ENCODE measurements around the gene HDAC4. TPM values are rescaled to one million over a fixed set of nuclear protein-coding genes. Genes with fewer than 3 reads are reported as not detected.

The HDAC4 gene
- total RNA-seq, 1 experiment from 2014 or later = 40.1 TPM

DNA sequence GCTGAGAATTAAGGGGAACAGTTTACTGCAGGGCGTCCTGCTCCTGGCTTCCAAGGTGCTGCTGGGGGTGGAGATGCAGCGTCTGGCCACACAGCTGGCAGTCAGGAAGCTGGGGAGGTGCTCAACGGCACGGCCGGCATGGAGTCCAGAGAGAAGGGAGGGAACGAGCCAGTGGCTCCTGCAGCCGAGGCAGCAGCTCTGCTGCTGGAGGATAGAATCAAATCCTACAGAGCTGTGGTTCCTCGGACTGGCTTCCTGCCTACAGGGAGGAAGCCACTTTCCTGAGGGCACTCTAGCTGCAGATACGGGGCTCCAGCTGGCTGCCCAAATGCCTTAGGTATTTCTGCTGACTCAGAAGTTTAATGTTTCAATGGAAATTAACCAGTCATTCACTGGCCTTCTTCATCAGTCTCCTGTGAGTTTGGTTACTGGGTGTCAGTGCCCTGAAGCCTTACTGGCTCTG lies 286.7 kb downstream of the HDAC4 start:
- intact Hi-C loops (cut with micrococcal nuclease; ENCODE audit: unreplicated experiment) = no loop called here
- no peaks in the 10 kb centered on the region for H3K4me1 ChIP-seq (ENCODE audit: control insufficient read depth, insufficient read depth, low read length)
- POLR2A ChIA-PET = no interaction called here
- H3K4me3 ChIP-seq (ENCODE audit: low read depth in 2 of 2, low read length in 2 of 2) = no peak overlapping the region
- H3K36me3 ChIP-seq (ENCODE audit: control insufficient read depth, insufficient read depth, low read length) = no peaks in the 10 kb centered on the region
- no peak overlapping the region for H3K27ac ChIP-seq (ENCODE audit: low read length)
- no TSS peak for BruUV-seq (replicated peaks)
- CTCF ChIA-PET = no interaction called here
- no peaks in the 10 kb centered on the region for H3K27me3 ChIP-seq (ENCODE audit: control insufficient read depth, insufficient read depth, low read length)
- in situ Hi-C loops (cut with HindIII; ENCODE audit: low pct_unique_long_range_greater_than_20kb, low sequenced_read_pairs) = no loop called here
- DNase-seq (ENCODE audit: low read depth, low spot score) (no peak), ATAC-seq (no peak)
- no peaks in the 10 kb centered on the region for H3K9me3 ChIP-seq (ENCODE audit: control insufficient read depth, insufficient read depth, low read depth, low read length)
- no peak for TF ChIP-seq POLR2AphosphoS5 (IDR thresholded peaks at IDR 0.05; ENCODE audit: low read depth, low read length)
- TF ChIP-seq TCF7L2 (IDR thresholded peaks at IDR 0.05; ENCODE audit: low read depth, low read length) = no peak
- TF ChIP-seq CTCF (IDR thresholded peaks at IDR 0.05) = no peak
- TF ChIP-seq, protein P1, sequence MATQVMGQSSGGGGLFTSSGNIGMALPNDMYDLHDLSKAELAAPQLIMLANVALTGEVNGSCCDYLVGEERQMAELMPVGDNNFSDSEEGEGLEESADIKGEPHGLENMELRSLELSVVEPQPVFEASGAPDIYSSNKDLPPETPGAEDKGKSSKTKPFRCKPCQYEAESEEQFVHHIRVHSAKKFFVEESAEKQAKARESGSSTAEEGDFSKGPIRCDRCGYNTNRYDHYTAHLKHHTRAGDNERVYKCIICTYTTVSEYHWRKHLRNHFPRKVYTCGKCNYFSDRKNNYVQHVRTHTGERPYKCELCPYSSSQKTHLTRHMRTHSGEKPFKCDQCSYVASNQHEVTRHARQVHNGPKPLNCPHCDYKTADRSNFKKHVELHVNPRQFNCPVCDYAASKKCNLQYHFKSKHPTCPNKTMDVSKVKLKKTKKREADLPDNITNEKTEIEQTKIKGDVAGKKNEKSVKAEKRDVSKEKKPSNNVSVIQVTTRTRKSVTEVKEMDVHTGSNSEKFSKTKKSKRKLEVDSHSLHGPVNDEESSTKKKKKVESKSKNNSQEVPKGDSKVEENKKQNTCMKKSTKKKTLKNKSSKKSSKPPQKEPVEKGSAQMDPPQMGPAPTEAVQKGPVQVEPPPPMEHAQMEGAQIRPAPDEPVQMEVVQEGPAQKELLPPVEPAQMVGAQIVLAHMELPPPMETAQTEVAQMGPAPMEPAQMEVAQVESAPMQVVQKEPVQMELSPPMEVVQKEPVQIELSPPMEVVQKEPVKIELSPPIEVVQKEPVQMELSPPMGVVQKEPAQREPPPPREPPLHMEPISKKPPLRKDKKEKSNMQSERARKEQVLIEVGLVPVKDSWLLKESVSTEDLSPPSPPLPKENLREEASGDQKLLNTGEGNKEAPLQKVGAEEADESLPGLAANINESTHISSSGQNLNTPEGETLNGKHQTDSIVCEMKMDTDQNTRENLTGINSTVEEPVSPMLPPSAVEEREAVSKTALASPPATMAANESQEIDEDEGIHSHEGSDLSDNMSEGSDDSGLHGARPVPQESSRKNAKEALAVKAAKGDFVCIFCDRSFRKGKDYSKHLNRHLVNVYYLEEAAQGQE (IDR thresholded peaks at IDR 0.05; ENCODE audit: insufficient read depth in 1 of 2, low read depth in 2 of 2, low read length in 1 of 2) = no peak
- TF ChIP-seq SIN3A (IDR thresholded peaks at IDR 0.05; ENCODE audit: borderline replicate concordance, insufficient read depth, low read depth, low read length) = no peak

GRCh38 chr2:239113615-239114014 lies 287.2 kb downstream of the HDAC4 start:
- Histone ChIP-seq H3K4me1 (ENCODE audit: control insufficient read depth, insufficient read depth, low read length) (no peaks in the 10 kb centered on the region), H3K4me3 (ENCODE audit: low read depth in 2 of 2, low read length in 2 of 2) (no peak overlapping the region), H3K9me3 (ENCODE audit: control insufficient read depth, insufficient read depth, low read depth, low read length) (no peaks in the 10 kb centered on the region), H3K36me3 (ENCODE audit: control insufficient read depth, insufficient read depth, low read length) (no peaks in the 10 kb centered on the region), H3K27me3 (ENCODE audit: control insufficient read depth, insufficient read depth, low read length) (no peaks in the 10 kb centered on the region), H3K27ac (ENCODE audit: low read length) (no peak overlapping the region)
- no peak for TF ChIP-seq POLR2AphosphoS5 (IDR thresholded peaks at IDR 0.05; ENCODE audit: low read depth, low read length)
- TF ChIP-seq SIN3A (IDR thresholded peaks at IDR 0.05; ENCODE audit: borderline replicate concordance, insufficient read depth, low read depth, low read length) = no peak
- TF ChIP-seq CTCF (IDR thresholded peaks at IDR 0.05) = no peak
- in situ Hi-C loops (cut with HindIII; ENCODE audit: low pct_unique_long_range_greater_than_20kb, low sequenced_read_pairs) (no loop called here), intact Hi-C loops (cut with micrococcal nuclease; ENCODE audit: unreplicated experiment) (no loop called here)
- POLR2A ChIA-PET = no interaction called here
- no TSS peak for BruUV-seq (replicated peaks)
- ATAC-seq (no peak), DNase-seq (ENCODE audit: low read depth, low spot score) (no peak)
- CTCF ChIA-PET = no interaction called here
